ENCODE measurements around the gene CAPN10.

The CAPN10 gene

GRCh38 chr2:240643093-240643810 lies 56.7 kb downstream of the CAPN10 start:
- H3K27ac Mint-ChIP-seq (ENCODE audit: low read depth), result no peak overlapping the region
- H3K9me3 Mint-ChIP-seq, result no peaks in the 10 kb centered on the region
- DNase-seq (ENCODE audit: low spot score in 2 of 2) (no peak), ATAC-seq (replicated peaks; ENCODE audit: extremely low read depth, poor library complexity, severe bottlenecking) (no peak)
- no peak overlapping the region for H3K4me3 Mint-ChIP-seq
- peaks cover 12% of the 10 kb centered on the region for H3K27me3 Mint-ChIP-seq
- H3K4me1 Mint-ChIP-seq, result peaks cover 8% of the 10 kb centered on the region
- peaks cover 5% of the 10 kb centered on the region for H3K36me3 Mint-ChIP-seq (ENCODE audit: insufficient read depth)

GRCh38 chr2:240643811-240644150 lies 57.2 kb downstream of the CAPN10 start:
- DNase-seq (ENCODE audit: low spot score in 2 of 2) (no peak), ATAC-seq (replicated peaks; ENCODE audit: extremely low read depth, poor library complexity, severe bottlenecking) (no peak)
- H3K9me3 Mint-ChIP-seq, result no peaks in the 10 kb centered on the region
- H3K27ac Mint-ChIP-seq (ENCODE audit: low read depth), result peak overlapping the region; percentile 41
- H3K4me1 Mint-ChIP-seq, result peaks cover 8% of the 10 kb centered on the region
- H3K4me3 Mint-ChIP-seq, result no peak overlapping the region
- H3K27me3 Mint-ChIP-seq, result peaks cover 17% of the 10 kb centered on the region
- peaks cover 5% of the 10 kb centered on the region for H3K36me3 Mint-ChIP-seq (ENCODE audit: insufficient read depth)

- H3K36me3 Mint-ChIP-seq (ENCODE audit: insufficient read depth), result peaks cover 5% of the 10 kb centered on the region
- H3K4me1 Mint-ChIP-seq, result peaks cover 8% of the 10 kb centered on the region
- H3K27me3 Mint-ChIP-seq, result peaks cover 21% of the 10 kb centered on the region
- H3K9me3 Mint-ChIP-seq, result no peaks in the 10 kb centered on the region
- peak overlapping the region; percentile 41 for H3K27ac Mint-ChIP-seq (ENCODE audit: low read depth)
- no peak overlapping the region for H3K4me3 Mint-ChIP-seq
- ATAC-seq (replicated peaks; ENCODE audit: extremely low read depth, poor library complexity, severe bottlenecking) (no peak), DNase-seq (ENCODE audit: low spot score in 2 of 2) (peak in 1 of 2 donors; percentile 11)
Measured at GRCh38 chr2:240644171-240644651, 57.7 kb downstream of the CAPN10 start.

GRCh38 chr2:240644859-240645301 lies 58.3 kb downstream of the CAPN10 start:
- H3K4me1 Mint-ChIP-seq, result peaks cover 8% of the 10 kb centered on the region
- DNase-seq (ENCODE audit: low spot score in 2 of 2), result no peak
- no peaks in the 10 kb centered on the region for H3K9me3 Mint-ChIP-seq
- peak overlapping the region; percentile 41 for H3K27ac Mint-ChIP-seq (ENCODE audit: low read depth)
- peaks cover 28% of the 10 kb centered on the region for H3K27me3 Mint-ChIP-seq
- peaks cover 5% of the 10 kb centered on the region for H3K36me3 Mint-ChIP-seq (ENCODE audit: insufficient read depth)
- H3K4me3 Mint-ChIP-seq, result no peak overlapping the region
- ATAC-seq (replicated peaks; ENCODE audit: extremely low read depth, poor library complexity, severe bottlenecking), result no peak

- peaks cover 8% of the 10 kb centered on the region for H3K4me1 Mint-ChIP-seq
- DNase-seq (ENCODE audit: low spot score in 2 of 2) (no peak), ATAC-seq (replicated peaks; ENCODE audit: extremely low read depth, poor library complexity, severe bottlenecking) (no peak)
- no peaks in the 10 kb centered on the region for H3K9me3 Mint-ChIP-seq
- peaks cover 29% of the 10 kb centered on the region for H3K27me3 Mint-ChIP-seq
- H3K4me3 Mint-ChIP-seq, result no peak overlapping the region
- peaks cover 5% of the 10 kb centered on the region for H3K36me3 Mint-ChIP-seq (ENCODE audit: insufficient read depth)
- no peak overlapping the region for H3K27ac Mint-ChIP-seq (ENCODE audit: low read depth)
Measured at GRCh38 chr2:240645346-240645745, 58.8 kb downstream of the CAPN10 start.

GRCh38 chr2:240645801-240646175 lies 59.3 kb downstream of the CAPN10 start:
- Mint-ChIP-seq H3K4me1 (peaks cover 8% of the 10 kb centered on the region), H3K27ac (ENCODE audit: low read depth) (peak overlapping the region; percentile 82), H3K4me3 (peak overlapping the region; percentile 53), H3K27me3 (peaks cover 33% of the 10 kb centered on the region), H3K36me3 (ENCODE audit: insufficient read depth) (peaks cover 5% of the 10 kb centered on the region), H3K9me3 (no peaks in the 10 kb centered on the region)
- no peak for DNase-seq (ENCODE audit: low spot score in 2 of 2)
- no peak for ATAC-seq (replicated peaks; ENCODE audit: extremely low read depth, poor library complexity, severe bottlenecking)

GRCh38 chr2:240646176-240646899 lies 59.8 kb downstream of the CAPN10 start:
- DNase-seq (ENCODE audit: low spot score in 2 of 2) (peak; percentile 24 to 60), ATAC-seq (replicated peaks; ENCODE audit: extremely low read depth, poor library complexity, severe bottlenecking) (peak; percentile 80)
- peak overlapping the region; percentile 82 for H3K27ac Mint-ChIP-seq (ENCODE audit: low read depth)
- H3K36me3 Mint-ChIP-seq (ENCODE audit: insufficient read depth), result peaks cover 5% of the 10 kb centered on the region
- H3K4me3 Mint-ChIP-seq, result peak overlapping the region; percentile 53
- peaks cover 39% of the 10 kb centered on the region for H3K27me3 Mint-ChIP-seq
- H3K9me3 Mint-ChIP-seq, result no peaks in the 10 kb centered on the region
- H3K4me1 Mint-ChIP-seq, result peaks cover 8% of the 10 kb centered on the region

GRCh38 chr2:240646900-240647502 lies 60.5 kb downstream of the CAPN10 start:
- H3K27ac Mint-ChIP-seq (ENCODE audit: low read depth), result peak overlapping the region; percentile 74
- H3K27me3 Mint-ChIP-seq, result peaks cover 42% of the 10 kb centered on the region
- no peak overlapping the region for H3K4me3 Mint-ChIP-seq

GRCh38 chr2:240647503-240648154 lies 61.1 kb downstream of the CAPN10 start:
- Mint-ChIP-seq H3K27ac (ENCODE audit: low read depth) (peak overlapping the region; percentile 74), H3K4me1 (peaks cover 8% of the 10 kb centered on the region), H3K9me3 (no peaks in the 10 kb centered on the region), H3K36me3 (ENCODE audit: insufficient read depth) (peaks cover 5% of the 10 kb centered on the region), H3K27me3 (peaks cover 42% of the 10 kb centered on the region), H3K4me3 (no peak overlapping the region)
- ATAC-seq (replicated peaks; ENCODE audit: extremely low read depth, poor library complexity, severe bottlenecking) (no peak), DNase-seq (ENCODE audit: low spot score in 2 of 2) (peak in 1 of 2 donors; percentile 11)

More at GRCh38 chr2:240646900-240647502, 60.5 kb downstream of the CAPN10 start:
- Mint-ChIP-seq H3K9me3 (no peaks in the 10 kb centered on the region), H3K36me3 (ENCODE audit: insufficient read depth) (peaks cover 5% of the 10 kb centered on the region), H3K4me1 (peaks cover 8% of the 10 kb centered on the region)
- ATAC-seq (replicated peaks; ENCODE audit: extremely low read depth, poor library complexity, severe bottlenecking) (no peak), DNase-seq (ENCODE audit: low spot score in 2 of 2) (no peak)

GRCh38 chr2:240648155-240648649 lies 61.7 kb downstream of the CAPN10 start:
- ATAC-seq (replicated peaks; ENCODE audit: extremely low read depth, poor library complexity, severe bottlenecking) (no peak), DNase-seq (ENCODE audit: low spot score in 2 of 2) (peak in 1 of 2 donors; percentile 12)
- Mint-ChIP-seq H3K4me1 (peaks cover 8% of the 10 kb centered on the region), H3K36me3 (ENCODE audit: insufficient read depth) (peaks cover 4% of the 10 kb centered on the region), H3K9me3 (no peaks in the 10 kb centered on the region), H3K27ac (ENCODE audit: low read depth) (no peak overlapping the region), H3K27me3 (peaks cover 42% of the 10 kb centered on the region), H3K4me3 (no peak overlapping the region)

Data from central memory CD8-positive, alpha-beta T cell (primary cell).